GM12891 (cell line): ENCODE results near the gene FXYD6.

Experiments used
- DNase-seq: peaks from one replicate; pipeline ENCODE4 v3.0.0; 2011; ENCODE audit warnings: low spot score; ENCODE audit not compliant: insufficient read length
- FAIRE-seq: peaks from 2 replicates; lab custom pipeline; 2011; peaks lifted over from hg19 to GRCh38; lab: Jason Lieb, UNC
- PAX5 ChIP-seq: IDR thresholded peaks from 2 replicates; pipeline ENCODE4 v1.6.1; 2011; ENCODE audit warnings: low read length, moderate library complexity, mild to moderate bottlenecking; ENCODE audit not compliant: insufficient read depth, severe bottlenecking
- POLR2A ChIP-seq: IDR thresholded peaks from 2 replicates; pipeline ENCODE4 v1.6.1; 2011; ENCODE audit warnings: low read depth, low read length, control low read depth
- POLR2AphosphoS5 ChIP-seq: IDR thresholded peaks from 2 replicates; pipeline ENCODE4 v1.6.1; 2011; ENCODE audit warnings: low read depth, low read length, control low read depth
- POU2F2 ChIP-seq: IDR thresholded peaks from 2 replicates; pipeline ENCODE4 v1.6.1; 2011; ENCODE audit warnings: low read depth, mild to moderate bottlenecking, control low read depth, low read length, moderate library complexity
- SPI1 ChIP-seq: IDR thresholded peaks from 2 replicates; pipeline ENCODE4 v1.6.1; 2011; ENCODE audit warnings: low read depth, low read length, control low read depth
- TAF1 ChIP-seq: IDR thresholded peaks from 2 replicates; pipeline ENCODE4 v1.6.1; 2011; ENCODE audit warnings: low read depth, low read length, control low read depth

Gene FXYD6

DNA sequence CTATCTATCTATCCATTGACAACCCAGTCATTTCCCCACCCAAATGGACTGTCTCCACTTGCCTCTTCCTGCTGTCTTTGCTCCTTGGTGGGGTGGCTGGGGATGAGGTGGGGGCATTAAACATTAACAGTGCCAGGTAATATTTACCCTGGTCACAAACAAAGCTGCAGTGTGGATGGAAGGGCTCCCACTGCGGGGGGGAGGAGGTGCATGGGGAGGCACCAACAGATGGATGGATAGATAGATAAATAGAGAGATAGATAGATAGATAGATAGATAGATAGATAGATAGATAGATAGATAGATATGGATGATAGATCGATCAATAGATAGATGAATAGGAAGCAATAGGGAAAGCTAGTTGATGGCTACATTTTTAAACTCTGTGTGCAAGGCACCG lies 49.6 kb downstream of the FXYD6 start:
- no peak for DNase-seq
- no peak for FAIRE-seq

GRCh38 chr11:117826190-117826570 lies 50.3 kb downstream of the FXYD6 start:
- FAIRE-seq (no peak), DNase-seq (no peak)
- TF ChIP-seq POLR2A: no peak
- no peak for TF ChIP-seq PAX5
- no peak for TF ChIP-seq POU2F2
- TF ChIP-seq TAF1: no peak
- no peak for TF ChIP-seq SPI1
- no peak for TF ChIP-seq POLR2AphosphoS5

More for the DNA sequence above, 49.6 kb downstream of the FXYD6 start:
- TF ChIP-seq PAX5: no peak
- no peak for TF ChIP-seq TAF1
- no peak for TF ChIP-seq POLR2A
- TF ChIP-seq POLR2AphosphoS5: no peak
- TF ChIP-seq SPI1: no peak
- TF ChIP-seq POU2F2: no peak

GRCh38 chr11:117825538-117826189 lies 50.8 kb downstream of the FXYD6 start:
- DNase-seq: no peak
- TF ChIP-seq SPI1 (no peak), TAF1 (no peak), POLR2AphosphoS5 (no peak), POLR2A (no peak), PAX5 (no peak), POU2F2 (no peak)
- no peak for FAIRE-seq

DNA sequence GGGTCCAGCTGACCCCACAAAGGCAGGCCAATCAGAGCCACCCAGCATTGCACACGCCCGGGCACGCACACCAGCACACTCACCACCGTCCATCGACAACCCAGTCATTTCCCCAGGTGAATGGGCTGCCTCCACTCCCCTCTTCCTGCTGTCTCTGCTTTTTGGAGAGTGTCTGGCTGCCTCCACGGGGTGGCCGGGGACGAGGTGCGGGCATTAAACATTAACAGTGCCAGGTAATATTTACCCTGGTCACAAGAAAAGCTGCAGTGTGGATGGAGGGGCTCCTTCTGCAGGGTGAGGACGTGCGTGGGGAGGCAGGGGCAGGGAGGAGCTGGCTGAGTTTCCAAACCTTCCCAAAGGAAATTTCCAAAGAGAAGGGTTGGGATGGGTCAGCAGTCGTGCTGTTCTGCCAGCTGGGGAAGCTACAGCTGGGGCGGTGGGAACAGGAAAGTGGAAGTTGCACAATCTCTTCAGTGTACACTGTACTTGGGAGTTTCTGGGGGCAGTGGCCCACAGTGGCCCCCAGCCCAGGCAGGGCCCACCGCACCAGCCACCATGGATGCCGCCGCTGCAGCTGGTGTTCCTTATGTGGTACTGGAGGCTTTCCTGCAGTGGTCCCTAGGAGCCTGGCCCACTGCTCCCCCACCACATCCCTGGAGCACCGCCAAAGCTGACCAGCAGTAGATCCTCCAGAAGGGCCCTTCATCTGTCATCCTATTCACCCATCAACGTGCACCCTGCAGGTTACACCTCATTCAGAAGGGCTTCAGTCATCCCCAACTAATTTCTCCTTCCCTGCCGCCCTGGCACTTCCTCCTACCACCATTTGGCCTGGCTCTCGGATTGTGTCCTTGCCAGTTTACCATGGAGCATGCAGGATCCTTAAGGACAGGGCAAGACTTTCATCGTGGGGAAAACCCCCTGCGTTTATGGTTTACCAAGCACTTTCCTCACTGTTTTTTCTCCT lies 51.6 kb downstream of the FXYD6 start, which contains the start of gene FXYD2:
FXYD2 (minus strand) TSS at position 174 of the 967 bp plus-strand sequence; CDS start at position 108, 66 bp downstream.
- FAIRE-seq (no peak), DNase-seq (no peak)
- TF ChIP-seq POU2F2: no peak
- no peak for TF ChIP-seq PAX5
- no peak for TF ChIP-seq POLR2A
- no peak for TF ChIP-seq TAF1
- TF ChIP-seq SPI1: no peak
- TF ChIP-seq POLR2AphosphoS5: no peak

- no peak for DNase-seq
- TF ChIP-seq PAX5 (no peak), POLR2A (no peak), TAF1 (no peak), POU2F2 (no peak), POLR2AphosphoS5 (no peak), SPI1 (no peak)
- no peak for FAIRE-seq
These were observed 52.5 kb downstream of the FXYD6 start for GRCh38 chr11:117823946-117824420.

DNA sequence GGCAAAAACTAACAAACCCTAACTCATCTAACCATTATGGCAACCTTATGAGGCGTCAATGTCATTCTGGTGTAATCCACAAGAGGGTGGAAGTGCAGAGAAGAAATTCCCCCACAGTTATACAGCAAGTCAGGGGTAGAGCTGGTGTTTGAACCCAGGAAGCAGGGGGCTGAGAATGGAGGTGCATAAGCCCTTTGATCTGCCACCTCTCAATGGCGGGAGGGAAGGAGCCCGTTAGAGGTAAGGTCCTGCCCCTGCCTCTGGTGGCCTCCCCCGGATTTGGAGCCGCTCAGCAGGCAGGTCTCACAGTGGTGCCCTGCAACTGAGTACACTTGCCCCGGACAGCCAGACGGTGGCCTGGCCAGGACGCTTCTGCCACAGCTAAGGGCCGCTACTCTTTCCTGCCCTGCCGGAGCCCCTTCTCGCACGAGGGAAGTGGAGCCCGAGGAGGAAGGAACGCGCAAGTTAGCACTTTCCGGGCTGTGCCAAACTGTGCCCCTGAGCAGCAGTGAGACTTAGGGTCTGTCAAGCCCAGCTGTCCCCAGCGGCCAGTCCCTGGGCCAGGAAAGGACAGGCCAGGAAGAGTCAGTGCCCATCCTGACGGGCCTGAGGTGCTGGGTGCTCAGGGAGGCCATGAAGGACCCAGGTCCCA lies 53.0 kb downstream of the FXYD6 start:
- FAIRE-seq (peak; percentile 66), DNase-seq (no peak)
- TF ChIP-seq PAX5 (no peak), TAF1 (no peak), POLR2A (no peak), SPI1 (no peak), POU2F2 (no peak), POLR2AphosphoS5 (no peak)

- DNase-seq (no peak), FAIRE-seq (peak; percentile 89)
- no peak for TF ChIP-seq POU2F2
- TF ChIP-seq PAX5: no peak
- TF ChIP-seq POLR2AphosphoS5: no peak
- TF ChIP-seq POLR2A: no peak
- no peak for TF ChIP-seq TAF1
- no peak for TF ChIP-seq SPI1
These were observed 54.1 kb downstream of the FXYD6 start for GRCh38 chr11:117822074-117823033.

DNA sequence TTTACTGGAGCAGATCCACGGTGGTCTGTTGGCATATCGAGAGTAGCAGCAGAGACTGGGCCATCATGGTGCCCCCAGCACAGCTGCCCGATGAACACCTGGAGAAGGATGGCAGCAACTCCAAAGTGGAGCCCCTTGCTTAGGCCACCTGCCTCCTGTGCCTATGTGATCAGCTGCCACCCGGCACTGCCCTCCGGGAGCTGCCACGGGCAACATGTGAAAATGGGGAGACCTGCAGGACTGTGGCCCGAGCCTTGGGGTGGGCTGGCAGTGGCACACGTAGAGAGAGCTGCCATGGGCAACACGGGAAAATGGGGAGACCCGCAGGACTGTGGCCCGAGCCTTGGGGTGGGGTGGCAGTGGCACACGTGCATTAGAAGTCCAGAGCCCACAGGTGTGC lies 55.0 kb downstream of the FXYD6 start:
- no peak for FAIRE-seq
- DNase-seq: no peak
- TF ChIP-seq POU2F2: no peak
- no peak for TF ChIP-seq POLR2AphosphoS5
